GM18511 (cell line): ENCODE measurements around the gene POLR1H.
A peak's percentile ranks its signal among the peaks of the same experiment; 100 is the strongest.

Experiments used
- ATAC-seq: cut with Tn5 transposase; IDR thresholded peaks from one replicate; pipeline ENCODE4 v1.9.1; 2021; ENCODE audit warnings: mild to moderate bottlenecking, moderate library complexity; ENCODE audit not compliant: unreplicated experiment

The POLR1H gene

DNA sequence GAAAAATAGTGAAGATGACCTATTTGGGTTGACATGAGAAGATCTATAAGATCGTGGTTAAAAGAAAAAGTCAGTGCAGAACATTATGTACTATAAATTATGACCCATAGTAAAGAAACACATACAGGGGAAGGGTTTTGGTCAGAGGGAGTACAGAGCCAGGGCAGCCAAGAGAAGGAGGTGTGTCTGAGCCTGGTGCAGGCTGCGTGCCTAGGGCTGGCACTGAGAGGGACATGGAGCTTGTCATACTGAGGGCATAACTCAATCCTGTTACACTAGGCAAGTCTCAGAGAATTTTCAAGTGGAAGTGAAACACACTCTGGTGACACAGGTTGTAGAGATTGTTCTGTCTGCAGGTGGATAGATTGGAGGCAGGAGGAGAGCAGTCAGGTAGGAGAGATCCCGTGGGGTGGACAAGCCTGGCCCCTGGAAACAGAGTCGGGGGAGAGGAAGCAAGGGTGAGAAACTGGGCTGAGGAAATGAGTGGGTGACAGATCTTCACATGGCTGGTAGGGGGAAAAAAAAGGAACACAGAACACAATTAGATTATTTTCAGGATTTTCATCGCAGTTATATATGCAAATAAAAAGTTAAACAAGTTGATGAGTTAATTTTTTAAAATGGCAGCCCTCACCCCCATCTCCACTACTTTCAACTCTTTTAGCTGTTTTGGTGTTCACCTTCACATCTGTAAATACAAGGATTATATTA, 33.0 kb downstream of the POLR1H start:
- ATAC-seq: no peak

DNA sequence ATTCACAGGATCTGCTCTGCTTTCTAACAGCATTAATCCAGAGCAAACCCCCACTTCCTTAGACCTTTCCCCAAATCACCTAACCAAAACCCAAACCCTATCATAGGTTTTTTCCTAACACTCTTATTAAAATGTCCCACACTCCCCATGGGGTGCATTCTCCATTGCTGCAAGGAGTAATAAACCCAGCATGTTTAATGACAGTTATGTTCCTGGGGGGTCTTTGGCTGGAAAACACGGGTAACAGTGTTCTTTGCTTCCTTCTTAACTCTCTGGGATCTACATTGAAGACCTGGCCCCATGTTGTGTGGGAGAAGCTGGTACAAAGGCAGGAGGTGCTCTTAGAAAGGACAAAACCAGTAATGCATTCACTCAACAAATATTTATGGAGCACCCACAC, 35.8 kb downstream of the POLR1H start:
- no peak for ATAC-seq

DNA sequence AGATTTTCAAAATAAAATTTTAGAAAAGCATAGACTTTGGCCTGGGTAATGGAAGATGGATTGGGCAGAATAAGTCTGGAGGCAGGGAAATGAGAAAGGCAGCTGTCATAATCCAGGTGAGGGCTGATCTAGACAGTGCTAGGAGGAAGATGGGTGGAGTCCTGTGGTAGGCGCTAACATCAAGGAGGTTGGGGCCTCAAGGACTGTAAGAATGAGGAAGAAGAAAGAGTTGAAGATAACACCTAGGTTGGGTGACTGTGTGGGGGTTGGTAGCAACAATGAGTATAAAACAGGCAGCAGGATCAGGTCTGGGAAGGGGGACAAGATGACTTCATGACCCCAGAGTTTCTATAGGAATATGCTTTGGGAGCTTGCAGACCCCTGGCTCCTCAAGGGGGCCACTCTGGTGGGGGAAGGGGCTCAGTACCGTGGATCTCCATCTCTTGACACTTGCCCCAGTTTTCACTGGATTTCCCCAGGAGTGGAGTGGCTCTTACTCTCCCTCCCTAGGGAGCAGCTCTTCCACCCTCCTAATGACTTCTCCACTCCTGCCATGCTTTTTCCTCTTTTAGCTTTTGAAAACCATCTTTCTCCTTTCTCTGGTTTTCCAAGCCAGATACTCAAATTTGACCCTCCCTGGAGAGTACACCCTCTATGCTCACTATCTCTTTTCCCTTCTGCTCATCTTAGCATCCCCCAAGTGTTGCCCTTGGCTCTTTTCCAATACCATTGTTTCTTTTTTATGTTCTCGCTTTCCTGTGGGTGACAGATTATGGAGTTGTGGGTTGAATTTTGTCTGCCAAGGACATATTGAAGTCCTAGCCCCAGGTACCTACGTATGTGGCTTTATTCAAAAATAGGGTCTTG, 37.1 kb downstream of the POLR1H start:
- ATAC-seq: no peak

DNA sequence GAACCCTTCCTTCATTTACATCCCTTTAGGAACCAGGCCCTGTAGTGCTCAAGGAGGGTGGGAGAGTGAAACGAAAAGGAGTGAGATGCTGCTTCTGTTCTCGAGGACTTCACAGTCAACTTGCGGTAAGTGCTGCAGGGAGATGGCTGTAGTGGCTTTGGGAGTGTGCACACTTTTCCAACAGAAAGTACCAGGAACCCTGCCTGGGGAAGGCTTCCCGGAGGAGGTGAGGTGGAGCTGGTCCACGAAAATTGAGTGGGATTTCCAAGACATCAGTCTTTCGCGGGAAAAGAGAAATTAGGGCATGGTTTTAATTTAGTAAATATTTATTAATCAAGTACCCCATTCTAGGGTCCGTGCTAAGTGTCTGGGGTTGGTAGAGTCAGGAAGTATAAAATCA, 39.1 kb downstream of the POLR1H start:
- no peak for ATAC-seq

DNA sequence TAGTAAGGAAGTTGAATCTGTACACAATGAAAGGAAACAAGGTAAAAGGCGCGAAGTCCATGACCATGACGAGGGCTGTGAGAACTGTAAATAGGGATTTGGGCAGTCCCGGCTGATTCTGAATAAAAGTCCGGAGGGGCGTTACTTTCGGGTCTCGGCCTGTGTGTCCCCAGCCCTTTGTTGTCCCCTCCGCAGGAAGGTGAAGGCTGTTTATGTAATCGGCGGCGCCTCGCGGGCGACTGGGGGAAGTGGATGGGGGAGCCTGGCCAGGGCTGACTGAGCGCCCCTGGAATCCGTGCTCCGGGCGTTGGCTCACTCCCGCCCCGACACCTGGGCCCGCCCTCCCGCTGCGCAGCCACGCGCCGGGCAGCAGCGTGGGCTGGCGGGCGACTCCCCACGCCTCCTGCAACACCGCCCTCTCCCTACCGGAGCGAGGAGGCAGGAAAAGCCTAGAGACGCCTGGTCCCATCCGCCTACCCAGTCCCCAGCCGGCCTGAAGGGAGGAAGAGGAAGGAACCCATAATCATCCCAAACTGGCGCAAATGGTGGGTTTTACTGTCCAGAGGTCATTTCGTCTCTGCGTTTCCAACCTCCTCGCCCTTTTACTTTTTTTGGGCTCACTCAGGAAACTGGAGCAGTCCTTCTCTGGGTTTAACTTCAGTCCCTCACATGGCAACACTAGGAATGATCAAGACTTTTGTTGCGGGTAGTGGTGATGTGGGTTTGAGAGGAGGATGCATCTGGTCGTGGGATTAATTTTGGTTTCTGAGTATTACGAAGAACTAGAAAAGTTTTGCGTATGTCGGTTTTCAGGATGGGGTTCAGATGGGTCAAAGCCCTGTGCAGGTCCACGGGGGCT, 39.7 kb downstream of the POLR1H start:
- ATAC-seq: no peak

DNA sequence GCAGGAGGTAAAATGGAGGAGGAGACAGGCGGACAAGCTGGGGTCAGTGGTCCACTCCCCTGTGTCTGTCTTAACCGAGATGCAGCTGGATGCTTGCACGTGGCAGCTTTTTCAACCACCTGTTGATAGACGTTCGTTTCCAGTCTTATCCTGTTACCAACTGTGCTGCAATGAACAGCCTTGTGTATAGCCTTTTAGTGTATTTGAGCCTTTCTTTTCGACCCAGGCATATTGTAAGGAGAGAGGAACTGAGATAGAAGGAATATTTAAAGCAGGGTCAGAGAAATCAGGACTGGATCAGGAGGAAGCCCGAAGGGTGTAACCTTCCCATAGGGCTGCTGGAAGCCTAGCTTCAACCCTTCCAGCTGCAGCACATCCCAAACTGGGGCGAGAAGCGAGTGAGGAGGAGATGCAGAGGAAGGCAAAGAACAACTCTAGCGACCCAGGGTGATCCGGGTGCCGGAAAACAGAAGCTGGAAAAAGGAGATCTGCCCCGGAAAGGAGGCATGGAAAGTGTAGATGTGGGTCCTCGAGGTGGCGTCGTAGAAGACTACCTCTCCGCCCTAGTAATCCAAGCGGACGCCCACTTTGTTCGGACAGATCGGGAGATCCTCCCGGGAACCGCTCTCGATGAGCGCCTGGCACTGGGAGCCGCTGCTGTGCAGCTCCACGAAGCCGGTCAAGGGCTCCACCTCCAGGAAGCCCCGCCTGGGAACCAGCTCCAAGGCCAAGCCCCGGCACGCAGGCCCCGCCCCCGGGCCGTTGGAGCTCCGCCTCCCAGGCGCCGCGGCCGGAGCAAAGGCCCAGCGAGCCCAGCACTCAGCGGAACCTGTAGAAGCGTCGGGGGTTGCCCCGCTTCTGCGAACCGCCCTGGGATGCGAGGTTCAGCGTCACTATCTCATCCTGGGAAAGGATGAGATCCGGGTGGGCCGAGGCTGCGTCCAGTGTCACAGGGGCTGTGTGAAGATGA, 40.7 kb downstream of the POLR1H start:
- ATAC-seq: peak; percentile 68

DNA sequence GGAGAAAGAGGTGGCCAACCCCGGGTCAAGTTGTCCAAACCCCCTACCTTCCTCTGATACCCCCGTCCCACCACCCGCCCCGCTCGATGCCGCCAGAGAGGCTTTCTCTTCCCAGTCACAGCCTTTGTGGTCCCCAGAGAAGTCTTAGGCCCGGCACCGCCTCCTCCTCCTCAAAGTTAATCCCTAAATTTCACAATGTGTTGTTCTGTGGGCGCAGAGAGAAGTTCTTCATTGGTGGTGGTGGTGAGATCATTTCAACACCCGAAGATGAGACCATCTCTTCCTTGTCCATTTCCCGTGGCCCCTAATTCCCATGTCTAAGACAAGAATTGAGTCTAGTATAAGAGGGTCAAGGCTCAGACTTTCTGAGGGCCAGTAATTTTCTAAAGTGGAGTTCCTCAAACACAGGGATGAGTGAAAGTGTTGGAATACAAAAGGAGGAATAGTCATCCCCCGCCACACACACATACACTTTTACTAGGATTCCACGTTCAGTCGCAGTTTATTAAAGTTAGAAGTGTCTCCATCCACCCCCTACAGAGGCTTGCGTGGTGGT, 41.4 kb downstream of the POLR1H start:
- no peak for ATAC-seq

DNA sequence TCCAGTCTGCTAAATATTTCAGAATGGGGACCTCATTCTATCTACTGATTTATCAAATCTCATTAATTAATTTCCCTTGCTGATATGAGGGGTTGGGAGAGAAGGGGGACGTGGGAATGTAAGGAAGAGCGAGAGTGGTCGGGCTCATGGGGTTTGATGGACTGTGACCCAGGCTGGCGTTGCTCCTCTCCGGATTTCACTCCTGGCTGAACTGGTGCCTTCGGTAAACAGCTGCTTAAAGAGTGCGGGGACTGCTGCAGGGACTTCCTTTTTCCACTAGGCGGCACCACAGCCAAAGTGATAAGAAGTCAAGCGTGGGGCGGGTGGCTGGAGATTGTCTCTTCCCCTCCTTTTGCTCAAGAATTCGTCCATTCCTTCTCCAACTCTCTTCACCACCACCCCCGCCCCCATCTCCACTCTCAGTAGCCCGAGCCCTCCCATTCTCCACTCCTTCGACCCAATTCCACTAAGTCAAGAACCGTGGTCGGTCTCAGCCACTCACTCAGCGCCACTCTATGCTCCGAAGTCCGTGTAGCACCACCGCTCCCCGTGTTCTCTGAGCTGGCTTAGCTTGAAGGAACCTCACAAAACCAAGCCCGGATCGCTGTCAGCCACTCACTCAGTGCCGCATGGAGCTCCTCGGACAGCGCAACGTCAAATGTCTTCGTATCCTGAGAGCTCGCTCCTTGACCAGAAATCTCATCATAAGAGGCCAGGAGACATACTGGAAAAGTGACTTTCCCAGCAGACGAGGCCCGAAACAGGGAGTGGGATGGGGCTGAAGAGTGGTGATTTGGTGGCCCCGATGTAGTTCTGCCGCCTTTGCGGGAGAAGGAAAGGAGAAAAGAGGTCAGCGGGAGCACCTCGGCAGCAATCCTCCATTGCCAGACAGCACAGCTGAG, 42.2 kb downstream of the POLR1H start:
- ATAC-seq: peak; percentile 69

DNA sequence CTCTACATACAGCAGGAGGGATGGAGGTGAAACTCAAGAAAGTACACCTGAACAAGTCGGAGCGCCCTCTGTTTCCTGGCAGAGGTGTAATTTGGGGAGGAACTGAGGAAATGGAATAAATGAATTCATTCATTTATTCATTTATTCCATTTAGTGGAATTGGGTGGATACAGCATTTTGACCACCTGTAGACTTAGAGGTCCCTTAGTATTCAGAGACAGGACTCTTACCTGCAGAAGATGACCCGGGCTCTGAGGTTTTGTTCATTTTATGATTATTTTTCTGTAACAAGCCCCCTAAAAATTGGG, 42.8 kb downstream of the POLR1H start:
- ATAC-seq: no peak

DNA sequence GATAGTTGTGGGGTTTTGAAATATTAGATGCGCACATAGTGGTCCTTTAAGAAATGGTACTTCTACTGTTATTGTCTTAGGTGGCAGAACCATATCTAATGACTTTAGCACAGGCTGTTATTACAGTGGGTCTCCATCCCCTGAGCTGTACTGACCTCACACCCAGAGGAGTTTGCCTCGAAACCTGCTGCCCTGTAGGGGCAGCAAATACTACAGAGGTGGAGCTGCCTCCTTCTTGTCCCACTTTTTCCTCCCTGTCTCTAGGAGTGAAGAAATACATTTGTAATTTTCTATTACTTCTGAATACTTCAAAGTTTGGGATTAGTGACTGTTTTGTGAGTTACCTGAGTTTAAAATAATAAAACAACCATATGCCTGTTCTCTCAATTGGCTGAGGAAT, 43.6 kb downstream of the POLR1H start:
- no peak for ATAC-seq

DNA sequence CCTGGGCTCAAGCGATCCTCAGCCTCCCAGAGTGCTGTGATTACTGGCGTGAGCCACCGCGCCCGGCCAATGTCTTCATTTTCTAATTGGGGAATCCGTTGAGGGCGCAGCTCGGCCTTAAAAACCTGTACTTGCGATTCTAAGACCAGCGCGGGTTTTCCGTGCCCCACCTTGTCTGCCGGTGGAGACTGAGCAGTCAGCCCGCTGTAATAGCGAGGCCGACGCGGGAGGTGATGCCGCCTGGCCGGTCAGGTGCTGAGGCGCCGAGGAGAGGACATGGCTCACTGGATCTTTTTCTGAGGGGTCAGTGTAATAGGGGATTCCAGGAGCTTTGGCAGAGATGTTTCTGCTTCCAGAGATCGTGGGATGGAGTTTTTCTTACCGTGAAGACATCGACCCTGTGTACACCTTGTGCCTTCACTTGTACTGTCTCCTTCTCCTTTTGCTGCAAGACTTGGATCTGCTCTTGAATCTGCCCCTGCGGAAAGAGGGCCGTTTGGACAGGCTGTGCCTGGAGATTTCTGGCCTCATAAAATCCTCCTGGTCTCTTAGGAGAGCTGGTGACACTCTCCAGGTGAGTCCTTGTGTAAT, 50.3 kb downstream of the POLR1H start:
- no peak for ATAC-seq

DNA sequence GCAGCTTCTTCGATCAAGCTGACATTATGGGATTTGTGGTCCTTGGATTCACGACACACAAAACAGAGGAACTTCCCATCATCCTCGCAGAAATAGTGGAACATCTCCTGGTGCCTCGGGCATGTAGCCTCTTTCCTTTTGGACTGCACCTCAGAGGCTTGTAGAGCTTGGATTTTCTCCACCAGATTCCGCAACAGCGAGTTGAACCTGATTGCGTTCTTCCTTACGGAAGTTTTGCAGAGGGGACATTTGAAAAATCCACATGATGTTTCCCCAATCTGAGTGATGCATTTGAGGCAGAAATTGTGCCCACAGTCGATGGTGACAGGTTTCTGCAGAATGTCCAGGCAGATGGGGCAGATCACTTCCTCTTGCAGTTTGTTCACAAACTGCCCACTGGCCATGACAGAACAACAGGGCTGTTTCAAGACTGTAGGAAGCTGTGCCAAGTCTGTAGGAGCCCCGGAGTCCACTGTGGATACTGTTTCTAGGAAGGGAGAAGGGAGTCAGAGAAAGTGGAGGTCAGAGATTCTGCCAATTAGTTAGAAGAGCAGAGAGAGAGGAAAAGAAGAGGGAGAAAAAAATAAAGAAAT, 51.4 kb downstream of the POLR1H start:
- no peak for ATAC-seq

DNA sequence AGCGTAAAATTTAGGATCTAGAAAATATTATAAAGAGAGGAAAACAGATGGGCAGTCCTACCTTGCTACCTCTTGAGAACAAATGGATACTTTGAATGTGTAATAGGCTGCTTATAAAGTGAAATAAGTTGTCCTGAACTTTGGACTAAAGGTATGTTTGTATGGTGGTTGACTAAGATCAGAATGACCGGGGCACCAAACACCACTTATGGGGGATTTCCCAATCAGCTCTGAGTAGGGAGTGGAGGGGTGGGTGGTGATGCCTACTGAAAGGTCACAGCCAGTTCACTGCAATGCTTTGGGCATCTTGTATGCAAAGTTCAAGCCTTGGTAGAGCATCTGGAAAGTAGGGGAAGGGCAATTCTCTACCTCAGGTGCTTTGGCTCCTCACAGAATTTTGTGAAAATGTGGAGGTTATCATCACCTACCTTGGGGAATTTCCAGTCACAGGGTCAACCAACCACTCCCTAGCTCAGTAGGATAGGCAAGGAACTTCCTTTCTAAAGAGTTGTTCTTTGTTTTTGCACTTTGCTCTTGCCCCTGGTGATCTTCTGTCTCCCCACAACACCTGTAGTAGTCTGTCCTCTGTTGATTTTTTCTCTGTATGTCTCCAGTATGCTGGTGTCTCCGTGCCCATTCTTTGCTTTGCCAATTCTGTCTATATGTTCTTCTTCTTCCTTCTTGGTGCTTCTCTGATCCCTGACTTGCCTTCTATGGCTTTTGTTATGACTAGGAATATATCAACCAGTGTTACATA, 52.1 kb downstream of the POLR1H start, which contains the start of gene TRIM31:
TRIM31 (minus strand) TSS at position 88 of the 757 bp plus-strand sequence. CDS start 285 bp downstream, outside the sequence.
- ATAC-seq: no peak

DNA sequence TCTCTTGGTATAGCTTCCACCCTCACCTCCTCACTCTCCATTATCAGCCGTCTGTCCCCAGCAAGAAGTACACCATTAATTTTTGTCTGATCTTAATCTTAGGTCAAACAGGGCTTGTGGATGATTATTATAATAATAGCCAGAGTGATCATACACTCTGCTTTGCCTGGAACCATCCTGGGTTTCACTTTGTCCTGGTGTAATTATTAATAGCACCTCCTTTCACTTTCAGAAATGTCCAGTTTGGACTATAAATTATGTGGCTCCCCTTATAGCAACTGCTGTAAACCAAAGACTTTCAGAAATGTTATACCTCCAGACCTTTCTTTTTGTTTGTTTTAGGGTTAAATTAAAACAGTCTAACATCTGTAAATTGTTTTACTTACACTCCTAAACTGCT, 52.8 kb downstream of the POLR1H start:
- ATAC-seq: no peak
